Upper lobe of left lung (tissue), 4 donors: ENCODE results near the gene KIF25.

Source experiments
- CTCF ChIP-seq, 6 experiments: fragments of 450-650 bp in 4 of 6; fragments of 200-600 bp in 2 of 6; sonication (generic) in 2 of 6; IDR thresholded peaks; one replicate each; pipeline ENCODE4 v1.5.1; 2016 to 2019; ENCODE audit warnings: antibody characterized with exemption in 6 of 6
- EP300 ChIP-seq, 4 donors: sonication (generic); formaldehyde crosslinking; IDR thresholded peaks; one replicate each; pipeline ENCODE4 v1.5.1; 2017; ENCODE audit warnings: antibody characterized with exemption in 4 of 4, control low read depth in 2 of 4
- POLR2A ChIP-seq, 4 donors: fragments of 450-650 bp; IDR thresholded peaks; one replicate each; pipeline ENCODE4 v1.5.1; 2016 to 2017; ENCODE audit warnings: antibody characterized with exemption in 4 of 4, mild to moderate bottlenecking in 2 of 4
- POLR2AphosphoS5 ChIP-seq, 2 donors: sonication (generic); formaldehyde crosslinking; IDR thresholded peaks; one replicate each; pipeline ENCODE4 v1.5.1; 2017; ENCODE audit warnings: antibody characterized with exemption in 2 of 2

GRCh38 chr6:168045141-168045691 lies 47.7 kb downstream of the KIF25 start:
- TF ChIP-seq EP300 (IDR thresholded peaks at IDR 0.05) (no peak), POLR2A (IDR thresholded peaks at IDR 0.05) (no peak), CTCF (IDR thresholded peaks at IDR 0.05) (no peak), POLR2AphosphoS5 (IDR thresholded peaks at IDR 0.05) (no peak)
